Natural killer cell (primary cell): Measurements from ENCODE around the gene CAPZA1. TPM values are rescaled to one million over a fixed set of nuclear protein-coding genes. Genes with fewer than 3 reads are reported as not detected.

Experiments used
- ATAC-seq, 3 donors: fragments of 150-1000 bp in 2 of 3; fragments of 200-7000 bp in 1 of 3; cut with Tn5 transposase; 1 replicate in 1 of 3; 2 replicates in 2 of 3; pipeline ENCODE4 v1.10.0; 2021; ENCODE audit warnings: mild to moderate bottlenecking in 2 of 3, moderate library complexity in 2 of 3
- DNase-seq, 2 donors: peaks; one replicate each; pipeline versions ENCODE4 v3.0.0 to v3.0.0-alpha.2; 2013 to 2021; ENCODE audit warnings: mixed read lengths in 1 of 2
- H3K27ac ChIP-seq: one replicate; pipeline ENCODE4 v1.5.1; 2013; ENCODE audit warnings: mild to moderate bottlenecking, low read length
- H3K27me3 ChIP-seq: one replicate; pipeline ENCODE4 v1.6.1; 2013; ENCODE audit warnings: low read length; ENCODE audit not compliant: control insufficient read depth, insufficient read depth
- H3K36me3 ChIP-seq: one replicate; pipeline ENCODE4 v1.6.1; 2013; ENCODE audit warnings: low read length; ENCODE audit not compliant: control insufficient read depth, insufficient read depth
- H3K4me1 ChIP-seq: one replicate; pipeline ENCODE4 v1.6.1; 2013; ENCODE audit warnings: low read length; ENCODE audit not compliant: control insufficient read depth, insufficient read depth
- H3K4me3 ChIP-seq: one replicate; pipeline ENCODE4 v1.5.1; 2013; ENCODE audit warnings: low read length
- H3K9me3 ChIP-seq: one replicate; pipeline ENCODE4 v1.6.1; 2013; ENCODE audit warnings: low read length; ENCODE audit not compliant: control insufficient read depth, insufficient read depth
- H3K27ac Mint-ChIP-seq, 2 donors: one replicate each; pipeline ENCODE4 v1.8.0; 2022; ENCODE audit warnings: mild to moderate bottlenecking in 2 of 2, mixed read lengths in 2 of 2, moderate library complexity in 1 of 2
- H3K27me3 Mint-ChIP-seq, 2 donors: one replicate each; pipeline ENCODE4 v1.8.0; 2022; ENCODE audit warnings: low read depth in 2 of 2, mixed read lengths in 2 of 2
- H3K36me3 Mint-ChIP-seq: one replicate; pipeline ENCODE4 v1.8.0; 2022; ENCODE audit warnings: mixed read lengths
- H3K4me1 Mint-ChIP-seq, 2 donors: one replicate each; pipeline ENCODE4 v1.8.0; 2022; ENCODE audit warnings: mixed read lengths in 2 of 2
- H3K4me3 Mint-ChIP-seq: one replicate; pipeline ENCODE4 v1.8.0; 2022; ENCODE audit warnings: mild to moderate bottlenecking, moderate library complexity, mixed read lengths
- H3K9me3 Mint-ChIP-seq, 2 donors: one replicate each; pipeline ENCODE4 v1.8.0; 2022; ENCODE audit warnings: mixed read lengths in 2 of 2
- WGBS: methylation state at CpG from one replicate; pipeline ENCODE4 v1.1.7; 2013; ENCODE audit warnings: missing lambda C conversion rate; ENCODE audit not compliant: insufficient coverage; 5-methylcytosine and 5-hydroxymethylcytosine counted together
- intact Hi-C: fragments of 100-400 bp; cut with micrococcal nuclease; formaldehyde crosslinking; loops from one replicate; pipeline ENCODE4 v1.14.2; 2022
- total RNA-seq, 4 donors: library from RNA; stranded (reverse); fragments of 120-200 nt in 1 of 4; gene quantifications; one replicate each; pipeline versions ENCODE4 v1.2.3 to v1.2.4, GENCODE V29; 2013 to 2022
- TF ChIP-seq, protein P1 (sequence below): fragments of 200-600 bp; IDR thresholded peaks from one replicate; pipeline ENCODE4 v1.8.0; 2022; ENCODE audit warnings: antibody characterized with exemption

Gene CAPZA1
- total RNA-seq, 3 donors from 2014 or later (not counting 1 experiment from before 2014, with no cell fraction given) = 231 to 244 (median 233) TPM

DNA sequence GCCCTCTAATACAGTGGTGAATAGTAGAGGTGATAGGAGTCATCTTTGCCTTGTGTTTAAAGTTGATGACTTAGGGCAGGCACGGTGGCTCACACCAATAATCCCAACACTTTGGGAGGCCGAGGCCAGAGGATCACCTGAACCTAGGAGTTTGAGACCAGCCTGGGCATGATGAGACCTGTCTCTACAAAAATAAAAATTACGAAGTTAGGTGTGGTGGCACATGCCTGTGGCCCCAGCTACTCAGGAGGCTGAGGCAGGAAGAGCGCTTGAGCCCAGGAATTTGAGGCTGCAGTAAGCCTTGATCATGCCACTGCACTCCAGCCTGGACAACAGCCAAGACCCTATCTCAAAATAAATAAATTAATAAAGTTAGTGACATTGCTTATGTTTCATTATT is 26.6 kb downstream of the CAPZA1 start:
- Histone ChIP-seq H3K27me3 (no peaks in the 10 kb centered on the region), H3K9me3 (no peaks in the 10 kb centered on the region), H3K4me3 (no peak overlapping the region), H3K27ac (no peak overlapping the region), H3K36me3 (peaks cover 42% of the 10 kb centered on the region), H3K4me1 (peaks cover 4% of the 10 kb centered on the region)
- H3K9me3 Mint-ChIP-seq = no peaks in the 10 kb centered on the region
- H3K27ac Mint-ChIP-seq = peak overlapping the region; percentile 65 to 71
- no peak overlapping the region for H3K4me3 Mint-ChIP-seq
- TF ChIP-seq, protein P1, sequence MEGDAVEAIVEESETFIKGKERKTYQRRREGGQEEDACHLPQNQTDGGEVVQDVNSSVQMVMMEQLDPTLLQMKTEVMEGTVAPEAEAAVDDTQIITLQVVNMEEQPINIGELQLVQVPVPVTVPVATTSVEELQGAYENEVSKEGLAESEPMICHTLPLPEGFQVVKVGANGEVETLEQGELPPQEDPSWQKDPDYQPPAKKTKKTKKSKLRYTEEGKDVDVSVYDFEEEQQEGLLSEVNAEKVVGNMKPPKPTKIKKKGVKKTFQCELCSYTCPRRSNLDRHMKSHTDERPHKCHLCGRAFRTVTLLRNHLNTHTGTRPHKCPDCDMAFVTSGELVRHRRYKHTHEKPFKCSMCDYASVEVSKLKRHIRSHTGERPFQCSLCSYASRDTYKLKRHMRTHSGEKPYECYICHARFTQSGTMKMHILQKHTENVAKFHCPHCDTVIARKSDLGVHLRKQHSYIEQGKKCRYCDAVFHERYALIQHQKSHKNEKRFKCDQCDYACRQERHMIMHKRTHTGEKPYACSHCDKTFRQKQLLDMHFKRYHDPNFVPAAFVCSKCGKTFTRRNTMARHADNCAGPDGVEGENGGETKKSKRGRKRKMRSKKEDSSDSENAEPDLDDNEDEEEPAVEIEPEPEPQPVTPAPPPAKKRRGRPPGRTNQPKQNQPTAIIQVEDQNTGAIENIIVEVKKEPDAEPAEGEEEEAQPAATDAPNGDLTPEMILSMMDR = no peak
- H3K27me3 Mint-ChIP-seq = no peaks in the 10 kb centered on the region
- DNase-seq (no peak), ATAC-seq (no peak)
- peaks cover 35 to 45% of the 10 kb centered on the region in 2 donors for H3K4me1 Mint-ChIP-seq
- WGBS = 95% methylated on average over 4 of the region's 4 CpGs
- no peaks in the 10 kb centered on the region for H3K36me3 Mint-ChIP-seq
- intact Hi-C loops = no loop called here

DNA sequence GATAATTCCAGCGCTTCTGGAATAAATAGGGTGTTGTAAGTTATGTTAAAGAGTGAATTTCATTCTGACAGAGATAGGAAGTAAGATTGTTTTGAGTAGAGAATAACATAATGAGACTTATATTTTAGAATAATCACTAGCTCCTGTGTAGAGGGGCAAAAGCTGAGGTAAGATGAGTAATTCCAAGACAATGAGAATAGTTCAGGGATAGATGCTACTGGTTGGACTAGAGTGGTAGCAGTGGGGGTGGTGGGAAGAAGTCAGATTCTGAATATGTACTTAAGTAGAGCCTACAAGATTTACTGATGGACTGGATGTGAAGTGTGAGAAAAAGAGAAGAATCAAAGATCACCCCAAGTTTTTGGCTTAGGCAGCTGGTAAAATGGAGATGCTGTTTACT is 31.6 kb downstream of the CAPZA1 start:
- Mint-ChIP-seq H3K4me3 (no peak overlapping the region), H3K27ac (peak overlapping the region; percentile 32 to 49), H3K9me3 (no peaks in the 10 kb centered on the region), H3K27me3 (no peaks in the 10 kb centered on the region), H3K36me3 (no peaks in the 10 kb centered on the region), H3K4me1 (peaks cover 15 to 22% of the 10 kb centered on the region in 2 donors)
- Histone ChIP-seq H3K9me3 (no peaks in the 10 kb centered on the region), H3K4me3 (no peak overlapping the region), H3K4me1 (peaks cover 3% of the 10 kb centered on the region), H3K27me3 (no peaks in the 10 kb centered on the region), H3K27ac (no peak overlapping the region), H3K36me3 (peaks cover 62% of the 10 kb centered on the region)
- no peak for ATAC-seq
- no CpG with 5 or more reads among the region's 1 CpG for WGBS
- DNase-seq = no peak
- intact Hi-C loops = no loop called here
- TF ChIP-seq, protein P1 = no peak

DNA sequence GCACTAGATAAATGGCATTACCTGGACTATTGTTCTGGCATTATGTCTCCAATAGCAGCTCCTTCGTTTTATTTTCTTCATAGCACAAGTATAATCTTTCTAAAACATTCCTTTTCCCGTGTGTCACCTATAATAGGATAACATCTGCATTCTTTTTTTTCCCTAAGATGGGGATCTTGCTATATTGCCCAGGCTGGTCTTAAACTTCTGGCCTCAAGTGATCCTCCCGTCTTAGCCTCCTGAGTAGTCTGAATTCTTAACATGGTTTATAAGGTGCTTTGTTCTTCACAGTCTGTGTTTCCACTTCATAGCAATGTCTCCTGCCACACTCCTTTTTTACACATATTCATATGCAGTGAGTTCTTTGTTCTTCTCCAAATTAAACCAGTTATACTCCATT is 46.2 kb downstream of the CAPZA1 start:
- intact Hi-C loops = no loop called here
- Histone ChIP-seq H3K4me1 (peaks cover 3% of the 10 kb centered on the region), H3K36me3 (peaks cover 74% of the 10 kb centered on the region), H3K9me3 (no peaks in the 10 kb centered on the region), H3K27me3 (no peaks in the 10 kb centered on the region), H3K27ac (no peak overlapping the region), H3K4me3 (no peak overlapping the region)
- 100% methylated on average over 2 of the region's 3 CpGs for WGBS
- Mint-ChIP-seq H3K4me1 (peaks cover 13 to 20% of the 10 kb centered on the region in 2 donors), H3K9me3 (no peaks in the 10 kb centered on the region), H3K27ac (peak overlapping the region; percentile 64 to 65), H3K36me3 (peaks cover 49% of the 10 kb centered on the region), H3K27me3 (no peaks in the 10 kb centered on the region), H3K4me3 (no peak overlapping the region)
- TF ChIP-seq, protein P1 = no peak
- no peak for ATAC-seq
- DNase-seq = no peak

DNA sequence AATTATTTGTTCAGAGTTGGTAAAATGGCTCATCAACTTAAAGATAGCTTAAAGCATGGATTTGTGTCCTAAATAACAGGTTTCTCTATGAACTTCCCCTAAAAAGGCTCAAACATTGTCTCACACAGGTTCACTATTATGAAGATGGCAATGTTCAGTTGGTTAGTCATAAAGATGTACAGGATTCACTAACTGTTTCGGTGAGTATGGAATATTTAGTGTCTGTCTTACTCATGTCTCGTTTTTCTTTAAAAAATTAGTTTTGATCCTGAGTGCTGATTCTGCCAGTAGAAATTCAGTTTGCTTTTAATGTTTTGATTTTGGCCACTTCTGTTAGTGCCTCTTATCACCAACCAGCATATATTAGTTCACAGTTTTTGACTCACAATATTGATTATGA is 47.3 kb downstream of the CAPZA1 start:
- no peaks in the 10 kb centered on the region for H3K9me3 Mint-ChIP-seq
- no peak for ATAC-seq
- H3K36me3 Mint-ChIP-seq = peaks cover 50% of the 10 kb centered on the region

More for the DNA sequence above, 47.3 kb downstream of the CAPZA1 start:
- H3K27ac Mint-ChIP-seq = peak overlapping the region; percentile 95 to 98
- Histone ChIP-seq H3K4me1 (peaks cover 3% of the 10 kb centered on the region), H3K9me3 (no peaks in the 10 kb centered on the region), H3K27ac (no peak overlapping the region), H3K4me3 (no peak overlapping the region), H3K27me3 (no peaks in the 10 kb centered on the region), H3K36me3 (peaks cover 73% of the 10 kb centered on the region)
- TF ChIP-seq, protein P1 = no peak
- 83% methylated on average over 2 of the region's 2 CpGs for WGBS
- intact Hi-C loops = no loop called here
- no peak overlapping the region for H3K4me3 Mint-ChIP-seq
- DNase-seq = no peak
- H3K4me1 Mint-ChIP-seq = peaks cover 13 to 20% of the 10 kb centered on the region in 2 donors
- no peaks in the 10 kb centered on the region for H3K27me3 Mint-ChIP-seq
